Astrocyte (in vitro differentiated cells and primary cell): Measurements from ENCODE around the gene ADCY1. TPM values are rescaled to one million over a fixed set of nuclear protein-coding genes. Genes with fewer than 3 reads are reported as not detected.

Source experiments
- DNase-seq: peaks from one replicate; pipeline ENCODE4 v3.0.0-alpha.2; 2010; ENCODE audit warnings: low read depth
- FAIRE-seq: peaks from 2 replicates; lab custom pipeline; 2011; peaks lifted over from hg19 to GRCh38; lab: Jason Lieb, UNC
- H2AFZ ChIP-seq: 2 replicates; pipeline ENCODE4 v1.6.0; 2012; ENCODE audit warnings: low read depth, low read length, inconsistent platforms
- H3K27ac ChIP-seq: 2 replicates; pipeline ENCODE4 v1.5.1; 2011; ENCODE audit warnings: low read depth, low read length, inconsistent platforms
- H3K27me3 ChIP-seq: 2 replicates; pipeline ENCODE4 v1.6.0; 2011; ENCODE audit warnings: low read length, inconsistent platforms; ENCODE audit not compliant: insufficient read depth
- H3K36me3 ChIP-seq: 2 replicates; pipeline ENCODE4 v1.5.1; 2011; ENCODE audit warnings: low read length, inconsistent platforms; ENCODE audit not compliant: insufficient read depth
- H3K4me1 ChIP-seq: 2 replicates; pipeline ENCODE4 v1.5.1; 2011; ENCODE audit warnings: low read length, inconsistent platforms; ENCODE audit not compliant: insufficient read depth
- H3K4me2 ChIP-seq: 2 replicates; pipeline ENCODE4 v1.6.0; 2012; ENCODE audit warnings: low read length, inconsistent platforms
- H3K4me3 ChIP-seq: 2 replicates; pipeline ENCODE4 v1.5.1; 2011; ENCODE audit warnings: low read depth, mild to moderate bottlenecking, low read length, inconsistent platforms; ENCODE audit not compliant: insufficient read depth
- H3K79me2 ChIP-seq: 2 replicates; pipeline ENCODE4 v1.6.0; 2012; ENCODE audit warnings: mild to moderate bottlenecking, low read length, inconsistent platforms; ENCODE audit not compliant: insufficient read depth
- H3K9ac ChIP-seq: 2 replicates; pipeline ENCODE4 v1.6.0; 2012; ENCODE audit warnings: mild to moderate bottlenecking, low read length, inconsistent platforms
- H3K9me3 ChIP-seq: 2 replicates; pipeline ENCODE4 v1.5.1; 2012; ENCODE audit warnings: low read depth, mild to moderate bottlenecking, low read length, inconsistent platforms; ENCODE audit not compliant: insufficient read depth
- H4K20me1 ChIP-seq: 2 replicates; pipeline ENCODE4 v1.6.0; 2012; ENCODE audit warnings: low read length, inconsistent platforms; ENCODE audit not compliant: insufficient read depth
- H3K27ac Mint-ChIP-seq: one replicate; pipeline ENCODE4 v1.8.0; 2021; ENCODE audit warnings: mild to moderate bottlenecking, mixed read lengths; ENCODE audit not compliant: unreplicated experiment
- H3K27me3 Mint-ChIP-seq: one replicate; pipeline ENCODE4 v1.8.0; 2021; ENCODE audit warnings: low read depth, mixed read lengths; ENCODE audit not compliant: unreplicated experiment
- H3K36me3 Mint-ChIP-seq: one replicate; pipeline ENCODE4 v1.8.0; 2021; ENCODE audit warnings: low read depth, mixed read lengths; ENCODE audit not compliant: unreplicated experiment
- H3K4me1 Mint-ChIP-seq: one replicate; pipeline ENCODE4 v1.8.0; 2021; ENCODE audit warnings: low read depth, mixed read lengths; ENCODE audit not compliant: unreplicated experiment
- H3K4me3 Mint-ChIP-seq: one replicate; pipeline ENCODE4 v1.8.0; 2021; ENCODE audit warnings: mild to moderate bottlenecking, moderate library complexity, mixed read lengths; ENCODE audit not compliant: unreplicated experiment
- H3K9me3 Mint-ChIP-seq: one replicate; pipeline ENCODE4 v1.8.0; 2021; ENCODE audit warnings: mild to moderate bottlenecking, mixed read lengths; ENCODE audit not compliant: unreplicated experiment
- CTCF ChIP-seq: IDR thresholded peaks from 2 replicates; pipeline ENCODE4 v1.5.1; 2011; ENCODE audit warnings: low read depth, mild to moderate bottlenecking, inconsistent platforms, low read length, moderate library complexity; ENCODE audit not compliant: insufficient read depth
- EZH2 ChIP-seq: IDR thresholded peaks from 2 replicates; pipeline ENCODE4 v1.6.1; 2012; ENCODE audit warnings: mild to moderate bottlenecking, low read length, inconsistent platforms; ENCODE audit not compliant: insufficient read depth
- total RNA-seq: library from RNA; stranded (reverse); gene quantifications from 2 replicates; pipeline ENCODE4 v1.2.1, GENCODE V29; 2021

Gene ADCY1
- total RNA-seq, 1 donor from 2014 or later: 1.6 TPM

DNA sequence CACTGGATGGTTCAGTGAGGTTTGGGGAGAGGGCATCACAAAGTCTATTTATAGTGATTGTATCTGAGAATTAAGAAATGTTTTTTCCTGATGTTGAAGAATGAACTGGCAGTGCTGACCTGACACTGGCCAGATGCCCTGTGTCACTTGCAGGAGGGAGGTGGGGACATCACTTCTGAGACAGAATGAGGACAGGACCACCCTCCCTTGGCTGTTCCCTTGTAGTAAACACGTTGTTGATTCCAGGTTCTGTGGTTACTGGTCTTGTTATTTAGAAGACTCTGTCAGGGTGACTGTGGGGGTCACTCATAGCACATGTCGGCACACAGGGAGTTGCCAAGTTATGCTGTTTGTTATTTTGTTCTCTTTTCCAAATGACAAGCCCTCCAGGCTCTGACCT, 126.4 kb downstream of the ADCY1 start:
- H3K9ac ChIP-seq: no peak overlapping the region
- H3K4me3 ChIP-seq: no peak overlapping the region
- H3K36me3 Mint-ChIP-seq: peaks cover 2% of the 10 kb centered on the region
- H3K27me3 ChIP-seq: no peaks in the 10 kb centered on the region
- no peaks in the 10 kb centered on the region for H3K36me3 ChIP-seq
- H3K4me3 Mint-ChIP-seq: no peak overlapping the region
- no peak overlapping the region for H3K27ac Mint-ChIP-seq
- FAIRE-seq (no peak), DNase-seq (no peak)
- no peak overlapping the region for H2AFZ ChIP-seq
- H3K4me1 ChIP-seq: peaks cover 7% of the 10 kb centered on the region
- H3K4me1 Mint-ChIP-seq: peaks cover 7% of the 10 kb centered on the region
- no peaks in the 10 kb centered on the region for H4K20me1 ChIP-seq
- H3K27me3 Mint-ChIP-seq: peaks cover 25% of the 10 kb centered on the region
- TF ChIP-seq CTCF (no peak), EZH2 (no peak)
- H3K4me2 ChIP-seq: no peak overlapping the region
- no peaks in the 10 kb centered on the region for H3K9me3 Mint-ChIP-seq
- no peak overlapping the region for H3K27ac ChIP-seq
- H3K9me3 ChIP-seq: no peaks in the 10 kb centered on the region
- H3K79me2 ChIP-seq: no peaks in the 10 kb centered on the region

- Histone ChIP-seq H3K27me3 (no peaks in the 10 kb centered on the region), H2AFZ (no peak overlapping the region), H3K4me1 (peaks cover 7% of the 10 kb centered on the region), H3K27ac (no peak overlapping the region), H3K4me2 (no peak overlapping the region), H3K79me2 (no peaks in the 10 kb centered on the region), H3K9ac (no peak overlapping the region), H3K9me3 (no peaks in the 10 kb centered on the region), H3K36me3 (no peaks in the 10 kb centered on the region), H4K20me1 (no peaks in the 10 kb centered on the region), H3K4me3 (no peak overlapping the region)
- Mint-ChIP-seq H3K4me1 (peaks cover 7% of the 10 kb centered on the region), H3K36me3 (peaks cover 2% of the 10 kb centered on the region), H3K4me3 (no peak overlapping the region), H3K9me3 (no peaks in the 10 kb centered on the region), H3K27ac (no peak overlapping the region), H3K27me3 (peaks cover 25% of the 10 kb centered on the region)
- DNase-seq (no peak), FAIRE-seq (no peak)
- TF ChIP-seq CTCF (no peak), EZH2 (no peak)
Measured at GRCh38 chr7:45701701-45702510, 127.7 kb downstream of the ADCY1 start.

- H2AFZ ChIP-seq: no peak overlapping the region
- DNase-seq (no peak), FAIRE-seq (no peak)
- Mint-ChIP-seq H3K4me1 (peaks cover 4% of the 10 kb centered on the region), H3K27me3 (peaks cover 25% of the 10 kb centered on the region), H3K27ac (no peak overlapping the region), H3K4me3 (no peak overlapping the region), H3K36me3 (peaks cover 2% of the 10 kb centered on the region), H3K9me3 (no peaks in the 10 kb centered on the region)
- H3K27ac ChIP-seq: no peak overlapping the region
- H3K27me3 ChIP-seq: no peaks in the 10 kb centered on the region
- no peak overlapping the region for H3K9ac ChIP-seq
- H3K4me1 ChIP-seq: peaks cover 3% of the 10 kb centered on the region
- H4K20me1 ChIP-seq: no peaks in the 10 kb centered on the region
- H3K9me3 ChIP-seq: no peaks in the 10 kb centered on the region
- no peak for TF ChIP-seq CTCF
- no peak for TF ChIP-seq EZH2
- H3K36me3 ChIP-seq: no peaks in the 10 kb centered on the region
- no peaks in the 10 kb centered on the region for H3K79me2 ChIP-seq
- no peak overlapping the region for H3K4me3 ChIP-seq
- no peak overlapping the region for H3K4me2 ChIP-seq
Measured at GRCh38 chr7:45702751-45703150, 128.6 kb downstream of the ADCY1 start.
